Upper lobe of left lung (tissue), 6 donors: ENCODE data around the gene PHF2. TPM values are rescaled to one million over a fixed set of nuclear protein-coding genes. Genes with fewer than 3 reads are reported as not detected.
A peak's percentile ranks its signal among the peaks of the same experiment; 100 is the strongest.

Source experiments
- ATAC-seq, 2 donors: fragments of 200-7000 bp; cut with Tn5 transposase; one replicate each; pipeline ENCODE4 v1.9.1; 2022; ENCODE audit warnings: mild to moderate bottlenecking in 2 of 2, moderate library complexity in 2 of 2; ENCODE audit not compliant: low FRiP score in 2 of 2
- DNase-seq, 2 donors: peaks; one replicate each; pipeline ENCODE4 v3.0.0-alpha.2; 2019 to 2020
- H3K27ac ChIP-seq, 4 donors: fragments of 200-600 bp; sonication (generic); one replicate each; pipeline ENCODE4 v1.5.1; 2016 to 2019
- H3K27me3 ChIP-seq, 4 donors: fragments of 200-600 bp; sonication (generic); one replicate each; pipeline ENCODE4 v1.5.1; 2017 to 2019
- H3K36me3 ChIP-seq, 4 donors: fragments of 200-600 bp; sonication (generic); one replicate each; pipeline ENCODE4 v1.5.1; 2016 to 2019
- H3K4me1 ChIP-seq, 4 donors: fragments of 200-600 bp; sonication (generic); one replicate each; pipeline ENCODE4 v1.5.1; 2018 to 2019
- H3K4me3 ChIP-seq, 4 donors: fragments of 200-600 bp; sonication (generic); one replicate each; pipeline ENCODE4 v1.5.1; 2017 to 2019; ENCODE audit warnings: mild to moderate bottlenecking in 2 of 4, moderate library complexity in 1 of 4
- H3K9me3 ChIP-seq, 4 donors: fragments of 200-600 bp; sonication (generic); one replicate each; pipeline ENCODE4 v1.5.1; 2018 to 2019
- EP300 ChIP-seq, 4 donors: sonication (generic); formaldehyde crosslinking; IDR thresholded peaks; one replicate each; pipeline ENCODE4 v1.5.1; 2017; ENCODE audit warnings: antibody characterized with exemption in 4 of 4, control low read depth in 2 of 4
- POLR2A ChIP-seq, 4 donors: fragments of 450-650 bp; IDR thresholded peaks; one replicate each; pipeline ENCODE4 v1.5.1; 2016 to 2017; ENCODE audit warnings: antibody characterized with exemption in 4 of 4, mild to moderate bottlenecking in 2 of 4
- POLR2AphosphoS5 ChIP-seq, 2 donors: sonication (generic); formaldehyde crosslinking; IDR thresholded peaks; one replicate each; pipeline ENCODE4 v1.5.1; 2017; ENCODE audit warnings: antibody characterized with exemption in 2 of 2
- WGBS, 2 donors: methylation state at CpG; one replicate each; pipeline ENCODE4 v1.1.5; 2017 to 2018; 5-methylcytosine and 5-hydroxymethylcytosine counted together
- total RNA-seq, 6 donors: library from RNA; depleted of rRNA in 4 of 6; stranded (reverse); fragments of >200 nt in 4 of 6; gene quantifications; one replicate each; pipeline versions ENCODE4 v1.1.0 to v1.2.1, GENCODE V29; 2016 to 2021
- TF ChIP-seq, protein P1 (sequence below), 6 experiments: fragments of 450-650 bp in 4 of 6; fragments of 200-600 bp in 2 of 6; sonication (generic) in 2 of 6; IDR thresholded peaks; one replicate each; pipeline ENCODE4 v1.5.1; 2016 to 2019; ENCODE audit warnings: antibody characterized with exemption in 6 of 6
- donor health status: DM: no; HTN: no; CAD: no; lungs with moderate emphysema.
- donor health status: DM: no; HTN: yes; CAD: no; lungs with severe emphysema.

PHF2 gene
- total RNA-seq, 6 donors from 2014 or later, result 33.6 to 41.7 (median 37.9) TPM

DNA sequence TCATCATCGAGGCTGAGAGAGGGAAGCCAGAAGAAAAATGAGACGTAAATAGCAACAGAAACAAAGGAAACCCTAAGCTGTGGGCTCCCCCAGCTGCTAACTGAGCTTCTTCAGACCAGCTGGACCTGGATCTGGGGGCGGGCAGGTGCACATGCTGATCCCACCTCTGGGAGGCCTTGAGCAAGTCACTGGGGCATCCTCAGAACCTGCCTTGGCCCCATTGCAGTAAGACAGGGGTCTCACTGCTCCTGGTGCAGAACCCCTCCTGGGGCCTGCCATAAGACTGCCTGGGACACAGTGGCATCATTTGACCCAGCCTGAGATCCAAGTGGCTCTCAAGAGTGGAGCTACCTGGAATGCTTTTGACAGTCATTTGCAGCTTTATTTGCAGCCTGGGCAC, 77.4 kb downstream of the PHF2 start:
- DNase-seq, result no peak

DNA sequence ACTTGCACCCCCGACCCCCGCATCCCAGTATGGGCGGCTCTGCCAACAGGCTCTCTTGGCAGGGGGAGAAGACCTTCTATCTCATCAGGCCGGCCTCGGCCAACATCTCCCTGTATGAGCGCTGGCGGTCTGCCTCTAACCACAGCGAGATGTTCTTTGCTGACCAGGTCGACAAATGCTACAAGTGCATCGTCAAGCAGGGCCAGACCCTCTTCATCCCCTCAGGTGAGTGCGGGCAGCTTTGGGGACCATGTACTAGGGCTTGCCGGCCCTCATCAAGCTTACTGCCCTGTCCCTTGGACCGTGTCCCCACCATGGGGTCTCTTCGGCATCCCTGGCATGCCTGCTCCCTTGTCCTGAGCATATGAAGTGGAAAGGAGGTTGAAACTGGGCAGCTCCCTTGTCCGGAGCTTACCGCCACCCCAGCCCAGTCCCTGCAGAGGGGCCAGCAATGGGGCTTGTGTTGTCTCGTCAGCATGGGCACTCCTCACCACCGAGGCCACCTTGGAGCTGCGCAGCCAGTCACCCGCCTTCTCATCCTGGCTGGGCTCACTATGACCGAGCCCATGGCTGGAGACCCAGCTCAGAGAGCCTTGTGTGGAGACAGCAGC, 78.1 kb downstream of the PHF2 start:
- Histone ChIP-seq H3K4me1 (no peaks in the 10 kb centered on the region), H3K27ac (no peak overlapping the region), H3K4me3 (no peak overlapping the region), H3K27me3 (no peaks in the 10 kb centered on the region), H3K36me3 (peaks cover 18 to 93% (median 82%) of the 10 kb centered on the region in 4 donors), H3K9me3 (no peaks in the 10 kb centered on the region)
- 97 to 99% methylated on average over 12 to 21 of the region's 21 CpGs for WGBS, 2 donors
- ATAC-seq, result no peak
- TF ChIP-seq POLR2AphosphoS5 (IDR thresholded peaks at IDR 0.05), result no peak
- no peak for TF ChIP-seq EP300 (IDR thresholded peaks at IDR 0.05)
- TF ChIP-seq POLR2A (IDR thresholded peaks at IDR 0.05), result no peak
- TF ChIP-seq, protein P1, sequence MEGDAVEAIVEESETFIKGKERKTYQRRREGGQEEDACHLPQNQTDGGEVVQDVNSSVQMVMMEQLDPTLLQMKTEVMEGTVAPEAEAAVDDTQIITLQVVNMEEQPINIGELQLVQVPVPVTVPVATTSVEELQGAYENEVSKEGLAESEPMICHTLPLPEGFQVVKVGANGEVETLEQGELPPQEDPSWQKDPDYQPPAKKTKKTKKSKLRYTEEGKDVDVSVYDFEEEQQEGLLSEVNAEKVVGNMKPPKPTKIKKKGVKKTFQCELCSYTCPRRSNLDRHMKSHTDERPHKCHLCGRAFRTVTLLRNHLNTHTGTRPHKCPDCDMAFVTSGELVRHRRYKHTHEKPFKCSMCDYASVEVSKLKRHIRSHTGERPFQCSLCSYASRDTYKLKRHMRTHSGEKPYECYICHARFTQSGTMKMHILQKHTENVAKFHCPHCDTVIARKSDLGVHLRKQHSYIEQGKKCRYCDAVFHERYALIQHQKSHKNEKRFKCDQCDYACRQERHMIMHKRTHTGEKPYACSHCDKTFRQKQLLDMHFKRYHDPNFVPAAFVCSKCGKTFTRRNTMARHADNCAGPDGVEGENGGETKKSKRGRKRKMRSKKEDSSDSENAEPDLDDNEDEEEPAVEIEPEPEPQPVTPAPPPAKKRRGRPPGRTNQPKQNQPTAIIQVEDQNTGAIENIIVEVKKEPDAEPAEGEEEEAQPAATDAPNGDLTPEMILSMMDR (IDR thresholded peaks at IDR 0.05), result no peak
- no peak for DNase-seq

More for the DNA sequence above, 77.4 kb downstream of the PHF2 start:
- Histone ChIP-seq H3K9me3 (no peaks in the 10 kb centered on the region), H3K4me1 (no peaks in the 10 kb centered on the region), H3K36me3 (peaks cover 19 to 93% (median 81%) of the 10 kb centered on the region in 4 donors), H3K27me3 (no peaks in the 10 kb centered on the region), H3K27ac (no peak overlapping the region), H3K4me3 (no peak overlapping the region)
- no peak for ATAC-seq
- TF ChIP-seq EP300 (IDR thresholded peaks at IDR 0.05) (no peak), POLR2AphosphoS5 (IDR thresholded peaks at IDR 0.05) (no peak), POLR2A (IDR thresholded peaks at IDR 0.05) (no peak)
- TF ChIP-seq, protein P1 (IDR thresholded peaks at IDR 0.05), result no peak
- 90 to 97% methylated on average over 3 of the region's 3 CpGs for WGBS, 2 donors

DNA sequence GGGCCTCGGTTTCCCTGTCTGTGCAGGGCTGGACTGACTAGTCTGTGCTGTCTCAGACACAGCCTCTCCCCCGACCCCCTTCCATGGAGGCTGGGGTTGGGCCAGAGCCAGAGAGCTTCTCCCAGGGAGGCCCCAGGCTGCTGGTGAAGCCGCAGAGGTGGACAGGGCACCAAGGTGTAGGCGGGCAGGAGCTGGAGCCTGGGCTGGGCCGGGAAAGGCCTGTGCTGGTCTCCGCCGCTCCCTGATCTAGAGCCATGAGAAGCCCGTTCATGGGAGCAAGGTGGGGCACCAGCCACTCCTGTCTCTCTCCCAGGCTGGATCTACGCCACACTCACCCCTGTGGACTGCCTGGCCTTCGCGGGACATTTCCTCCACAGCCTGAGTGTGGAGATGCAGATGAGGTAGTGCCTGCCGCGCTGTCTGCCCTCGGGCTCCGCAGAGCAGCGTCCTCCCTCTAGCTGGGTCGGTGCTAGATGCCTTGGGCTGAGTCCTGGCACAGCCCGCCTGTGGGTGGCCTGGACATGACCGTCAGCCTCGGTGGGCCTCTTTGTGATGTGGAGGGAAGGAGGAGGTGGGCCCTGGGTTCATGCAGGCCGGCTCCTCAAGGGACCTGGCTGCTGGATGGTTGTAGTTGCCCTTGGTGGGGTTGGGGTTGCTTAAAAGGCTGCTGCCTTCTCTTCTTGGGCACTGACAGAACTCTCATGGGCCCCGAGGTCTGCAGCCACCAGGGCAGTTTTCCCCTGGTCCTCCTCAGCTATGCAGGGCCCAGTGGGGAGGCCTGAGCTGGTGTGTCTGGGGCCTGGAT, 79.4 kb downstream of the PHF2 start:
- H3K9me3 ChIP-seq, result no peaks in the 10 kb centered on the region
- H3K4me3 ChIP-seq, result no peak overlapping the region
- peaks cover 20 to 93% (median 83%) of the 10 kb centered on the region in 4 donors for H3K36me3 ChIP-seq
- peak in 1 of 2 donors; percentile 49 for DNase-seq
- H3K4me1 ChIP-seq, result no peaks in the 10 kb centered on the region
- H3K27ac ChIP-seq, result no peak overlapping the region
- 98% methylated on average over 11 to 18 of the region's 22 CpGs for WGBS, 2 donors
- no peak for ATAC-seq
- TF ChIP-seq, protein P1 (IDR thresholded peaks at IDR 0.05), result no peak
- TF ChIP-seq POLR2A (IDR thresholded peaks at IDR 0.05) (no peak), EP300 (IDR thresholded peaks at IDR 0.05) (no peak), POLR2AphosphoS5 (IDR thresholded peaks at IDR 0.05) (no peak)
- H3K27me3 ChIP-seq, result no peaks in the 10 kb centered on the region

DNA sequence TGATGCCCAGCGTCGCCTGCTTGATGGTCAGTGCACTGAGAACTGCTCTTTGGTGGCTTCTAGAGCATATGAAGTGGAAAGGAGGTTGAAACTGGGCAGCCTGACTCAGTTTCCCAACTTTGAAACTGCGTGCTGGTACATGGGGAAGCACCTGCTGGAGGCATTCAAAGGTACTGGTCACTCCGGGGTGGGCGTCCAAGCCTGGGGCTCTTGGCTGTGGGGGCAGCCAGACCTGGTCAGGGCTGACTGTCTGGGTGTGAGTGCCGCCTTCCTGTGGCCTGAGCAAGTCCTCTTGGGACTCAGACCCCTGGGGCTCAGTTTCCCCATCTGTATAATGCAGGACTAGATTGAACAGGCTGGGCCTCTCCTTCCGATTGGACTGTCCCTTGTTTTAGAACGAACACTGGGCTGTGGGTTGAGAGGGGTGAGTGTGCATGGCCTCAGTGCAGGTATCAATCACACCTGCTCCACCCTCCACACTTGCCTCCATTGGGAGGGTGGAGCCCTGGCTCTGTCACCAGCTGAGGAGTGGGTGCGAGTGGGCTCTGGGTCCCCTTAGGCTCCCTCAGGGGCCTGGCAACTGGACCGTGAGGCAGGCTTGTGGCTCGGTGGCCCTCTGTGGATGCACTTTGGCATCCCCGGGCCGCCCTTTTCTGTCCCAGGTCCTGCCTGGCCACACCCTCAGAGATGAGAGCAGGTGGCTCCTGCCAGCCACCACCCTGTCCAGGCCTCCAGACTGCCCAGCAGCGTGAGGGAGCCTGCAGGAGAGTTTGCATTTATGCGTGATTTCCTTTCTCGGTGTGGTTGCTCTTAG, 80.2 kb downstream of the PHF2 start:
- DNase-seq (no peak), ATAC-seq (no peak)
- Histone ChIP-seq H3K9me3 (no peaks in the 10 kb centered on the region), H3K27me3 (no peaks in the 10 kb centered on the region), H3K27ac (no peak overlapping the region), H3K4me1 (no peaks in the 10 kb centered on the region), H3K36me3 (peaks cover 20 to 88% (median 78%) of the 10 kb centered on the region in 4 donors), H3K4me3 (no peak overlapping the region)
- WGBS, 2 donors, result 90 to 93% methylated on average over 7 to 13 of the region's 16 CpGs
- TF ChIP-seq, protein P1 (IDR thresholded peaks at IDR 0.05), result no peak
- TF ChIP-seq POLR2AphosphoS5 (IDR thresholded peaks at IDR 0.05), result no peak
- TF ChIP-seq EP300 (IDR thresholded peaks at IDR 0.05), result no peak
- no peak for TF ChIP-seq POLR2A (IDR thresholded peaks at IDR 0.05)
